ENCODE measurements around the gene RAE1. TPM values are rescaled to one million over a fixed set of nuclear protein-coding genes. Genes with fewer than 3 reads are reported as not detected.
"Not testable (repeated sequence)": the region's sequence is repeated elsewhere in the genome, so short reads cannot be mapped to it uniquely, and the experiment has no call there.

RAE1 gene
- total and polyA plus RNA-seq, 2 donors (not counting 1 experiment from before 2014, with no cell fraction given), result 27.2 to 39.4 TPM

DNA sequence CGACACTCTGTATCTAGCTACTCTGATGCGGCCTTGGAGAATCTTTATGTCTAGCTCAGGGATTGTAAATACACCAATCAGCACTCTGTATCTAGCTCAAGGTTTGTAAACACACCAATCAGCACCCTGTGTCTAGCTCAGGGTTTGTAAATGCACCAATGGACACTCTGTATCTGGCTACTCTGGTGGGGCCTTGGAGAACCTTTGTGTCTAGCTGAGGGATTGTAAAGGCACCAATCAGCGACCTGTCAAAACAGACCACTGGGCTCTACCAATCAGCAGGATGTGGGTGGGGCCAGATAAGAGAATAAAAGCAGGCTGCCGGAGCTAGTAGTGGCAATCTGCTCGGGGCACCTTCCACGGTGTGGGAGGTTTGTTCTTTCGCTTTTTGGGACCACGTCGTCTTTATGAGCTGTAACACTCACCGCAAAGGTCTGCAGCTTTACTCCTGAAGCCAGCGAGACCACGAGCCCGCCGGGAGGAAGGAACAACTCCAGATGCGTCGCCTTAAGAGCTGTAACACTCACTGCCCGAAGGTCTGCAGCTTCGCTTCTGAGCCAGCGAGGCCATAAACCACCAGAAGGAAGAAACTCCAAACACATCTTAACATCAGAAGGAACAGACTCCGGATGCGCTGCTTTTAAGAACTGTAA is 2.0 kb upstream of the RAE1 start:
- not testable (repeated sequence) for H3K4me1 ChIP-seq (ENCODE audit: control insufficient read depth, extremely low read depth, insufficient read depth, low read length); H3K27ac ChIP-seq (ENCODE audit: insufficient read depth, low read length); H3K4me3 ChIP-seq (replicated peaks in 1 of 4; ENCODE audit: control extremely low read depth in 1 of 4, insufficient read depth in 1 of 4, low read depth in 3 of 4, low read length in 4 of 4); H2AFZ ChIP-seq (ENCODE audit: low read length); DNase-seq (ENCODE audit: low read depth in 2 of 2); H3K4me2 ChIP-seq (ENCODE audit: extremely low read depth, insufficient read depth, low read length); H3K36me3 ChIP-seq (ENCODE audit: control insufficient read depth, insufficient read depth, low read length); H3K9me3 ChIP-seq (ENCODE audit: control insufficient read depth, insufficient read depth, low read depth, low read length); H3K9ac ChIP-seq (ENCODE audit: insufficient read depth, low read length); H4K20me1 ChIP-seq (ENCODE audit: control insufficient read depth, extremely low read depth, insufficient read depth, low read length); H3K27me3 ChIP-seq (ENCODE audit: control insufficient read depth, insufficient read depth, low read length)
- H3K79me2 ChIP-seq (ENCODE audit: control insufficient read depth, insufficient read depth, low read length), result peaks cover 28% of the 10 kb centered on the region

DNA sequence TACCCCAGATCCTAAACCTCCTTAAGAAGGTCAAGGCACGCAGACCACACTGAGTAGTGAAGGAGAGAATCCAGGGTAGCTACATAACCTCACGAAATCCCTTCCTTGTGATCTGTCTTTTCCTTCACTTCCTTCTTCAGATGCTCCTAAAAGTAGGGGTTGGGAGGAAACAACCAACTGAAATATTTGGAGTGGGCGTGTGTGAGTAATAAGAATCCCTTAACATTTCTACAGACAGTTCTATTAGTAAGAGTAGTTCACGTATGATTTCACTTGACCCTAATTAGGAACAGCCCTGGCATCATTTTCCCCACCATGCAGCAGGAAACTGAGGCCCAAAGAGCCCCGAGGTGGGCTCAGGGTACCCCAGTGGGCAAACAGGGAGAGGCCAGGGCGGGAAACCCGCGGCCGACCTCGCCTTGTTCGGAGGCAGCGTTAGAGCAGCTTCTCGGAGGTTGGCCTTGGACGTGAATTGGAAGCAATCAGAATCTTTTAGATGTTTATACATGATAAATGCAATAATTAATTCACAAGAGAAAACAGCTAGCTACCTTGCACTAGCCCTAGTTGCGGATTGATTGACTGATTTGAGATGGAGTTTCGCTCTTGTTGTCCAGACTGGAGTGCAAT is 859 bp upstream of the RAE1 start:
- Histone ChIP-seq H3K4me2 (ENCODE audit: extremely low read depth, insufficient read depth, low read length) (no peak overlapping the region), H3K79me2 (ENCODE audit: control insufficient read depth, insufficient read depth, low read length) (peaks cover 30% of the 10 kb centered on the region), H3K9me3 (ENCODE audit: control insufficient read depth, insufficient read depth, low read depth, low read length) (no peaks in the 10 kb centered on the region), H3K4me1 (ENCODE audit: control insufficient read depth, extremely low read depth, insufficient read depth, low read length) (peaks cover 5% of the 10 kb centered on the region), H3K9ac (ENCODE audit: insufficient read depth, low read length) (no peak overlapping the region), H3K27me3 (ENCODE audit: control insufficient read depth, insufficient read depth, low read length) (no peaks in the 10 kb centered on the region), H2AFZ (ENCODE audit: low read length) (peak overlapping the region; percentile 9), H4K20me1 (ENCODE audit: control insufficient read depth, extremely low read depth, insufficient read depth, low read length) (no peaks in the 10 kb centered on the region), H3K4me3 (replicated peaks in 1 of 4; ENCODE audit: control extremely low read depth in 1 of 4, insufficient read depth in 1 of 4, low read depth in 3 of 4, low read length in 4 of 4) (no peak overlapping the region), H3K27ac (ENCODE audit: insufficient read depth, low read length) (no peak overlapping the region), H3K36me3 (ENCODE audit: control insufficient read depth, insufficient read depth, low read length) (peaks cover 12% of the 10 kb centered on the region)
- TF ChIP-seq, protein P1, sequence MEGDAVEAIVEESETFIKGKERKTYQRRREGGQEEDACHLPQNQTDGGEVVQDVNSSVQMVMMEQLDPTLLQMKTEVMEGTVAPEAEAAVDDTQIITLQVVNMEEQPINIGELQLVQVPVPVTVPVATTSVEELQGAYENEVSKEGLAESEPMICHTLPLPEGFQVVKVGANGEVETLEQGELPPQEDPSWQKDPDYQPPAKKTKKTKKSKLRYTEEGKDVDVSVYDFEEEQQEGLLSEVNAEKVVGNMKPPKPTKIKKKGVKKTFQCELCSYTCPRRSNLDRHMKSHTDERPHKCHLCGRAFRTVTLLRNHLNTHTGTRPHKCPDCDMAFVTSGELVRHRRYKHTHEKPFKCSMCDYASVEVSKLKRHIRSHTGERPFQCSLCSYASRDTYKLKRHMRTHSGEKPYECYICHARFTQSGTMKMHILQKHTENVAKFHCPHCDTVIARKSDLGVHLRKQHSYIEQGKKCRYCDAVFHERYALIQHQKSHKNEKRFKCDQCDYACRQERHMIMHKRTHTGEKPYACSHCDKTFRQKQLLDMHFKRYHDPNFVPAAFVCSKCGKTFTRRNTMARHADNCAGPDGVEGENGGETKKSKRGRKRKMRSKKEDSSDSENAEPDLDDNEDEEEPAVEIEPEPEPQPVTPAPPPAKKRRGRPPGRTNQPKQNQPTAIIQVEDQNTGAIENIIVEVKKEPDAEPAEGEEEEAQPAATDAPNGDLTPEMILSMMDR (conservative IDR thresholded peaks at IDR 0.05 in 1 of 2, IDR thresholded peaks at IDR 0.05 in 1 of 2; ENCODE audit: low read depth in 1 of 2, low read length in 2 of 2), result no peak
- no peak for TF ChIP-seq EZH2 (IDR thresholded peaks at IDR 0.05; ENCODE audit: low read length, missing control alignments)
- peak in 1 of 2 donors; percentile 18 for DNase-seq (ENCODE audit: low read depth in 2 of 2)

DNA sequence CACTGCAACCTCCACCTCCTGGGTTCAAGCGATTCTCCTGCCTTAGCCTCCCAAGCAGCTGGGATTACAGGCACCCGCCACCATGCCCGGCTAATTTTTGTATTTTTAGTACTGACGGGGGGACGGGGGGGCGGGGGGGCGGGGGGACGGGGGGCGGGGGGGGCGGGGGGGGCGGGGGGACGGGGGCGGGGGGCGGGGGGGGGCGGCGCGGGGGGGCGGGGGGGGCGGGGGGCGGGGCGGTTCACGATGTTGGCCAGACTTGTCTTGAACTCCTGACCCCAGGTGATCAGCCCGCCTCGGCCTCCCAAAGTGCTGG is 371 bp upstream of the RAE1 start:
- DNase-seq (ENCODE audit: low read depth in 2 of 2); H3K4me1 ChIP-seq (ENCODE audit: control insufficient read depth, extremely low read depth, insufficient read depth, low read length); H4K20me1 ChIP-seq (ENCODE audit: control insufficient read depth, extremely low read depth, insufficient read depth, low read length); H3K9me3 ChIP-seq (ENCODE audit: control insufficient read depth, insufficient read depth, low read depth, low read length); H3K27me3 ChIP-seq (ENCODE audit: control insufficient read depth, insufficient read depth, low read length): not testable (repeated sequence)
- peaks cover 30% of the 10 kb centered on the region for H3K79me2 ChIP-seq (ENCODE audit: control insufficient read depth, insufficient read depth, low read length)
- peak overlapping the region; percentile 76 for H2AFZ ChIP-seq (ENCODE audit: low read length)
- H3K4me2 ChIP-seq (ENCODE audit: extremely low read depth, insufficient read depth, low read length), result peak overlapping the region; percentile 98
- peaks cover 13% of the 10 kb centered on the region for H3K36me3 ChIP-seq (ENCODE audit: control insufficient read depth, insufficient read depth, low read length)
- peak overlapping the region; percentile 99 for H3K9ac ChIP-seq (ENCODE audit: insufficient read depth, low read length)
- peak overlapping the region; percentile 84 to 100 (median 94) for H3K4me3 ChIP-seq (replicated peaks in 1 of 4; ENCODE audit: control extremely low read depth in 1 of 4, insufficient read depth in 1 of 4, low read depth in 3 of 4, low read length in 4 of 4)
- H3K27ac ChIP-seq (ENCODE audit: insufficient read depth, low read length), result peak overlapping the region; percentile 96

DNA sequence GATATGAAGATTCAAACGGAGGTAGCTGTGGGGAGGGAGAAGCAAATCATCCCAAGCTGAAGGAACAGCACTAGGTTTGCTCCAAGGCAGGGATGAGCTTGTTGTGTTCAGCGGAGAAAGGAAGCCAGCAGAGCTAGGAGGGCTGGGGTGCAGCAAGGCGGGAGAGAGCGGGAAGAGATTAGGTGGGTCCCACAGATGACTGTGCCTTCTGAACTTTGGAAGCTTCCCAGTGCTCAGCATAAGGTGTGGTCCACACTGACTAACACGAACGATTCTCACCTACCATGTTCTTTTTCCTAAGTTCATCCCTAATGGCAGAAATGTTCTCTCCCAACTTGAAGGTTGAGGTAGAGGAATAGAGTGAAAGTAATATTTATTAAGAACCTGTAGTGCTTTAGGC is 1.2 kb downstream of the RAE1 start:
- Histone ChIP-seq H4K20me1 (ENCODE audit: control insufficient read depth, extremely low read depth, insufficient read depth, low read length) (no peaks in the 10 kb centered on the region), H3K9me3 (ENCODE audit: control insufficient read depth, insufficient read depth, low read depth, low read length) (no peaks in the 10 kb centered on the region), H3K36me3 (ENCODE audit: control insufficient read depth, insufficient read depth, low read length) (peaks cover 14% of the 10 kb centered on the region), H3K79me2 (ENCODE audit: control insufficient read depth, insufficient read depth, low read length) (peaks cover 30% of the 10 kb centered on the region), H3K9ac (ENCODE audit: insufficient read depth, low read length) (no peak overlapping the region), H2AFZ (ENCODE audit: low read length) (no peak overlapping the region), H3K4me2 (ENCODE audit: extremely low read depth, insufficient read depth, low read length) (peak overlapping the region; percentile 98), H3K4me1 (ENCODE audit: control insufficient read depth, extremely low read depth, insufficient read depth, low read length) (peaks cover 5% of the 10 kb centered on the region), H3K4me3 (replicated peaks in 1 of 4; ENCODE audit: control extremely low read depth in 1 of 4, insufficient read depth in 1 of 4, low read depth in 3 of 4, low read length in 4 of 4) (peak overlapping the region; percentile 84 to 100 (median 94)), H3K27me3 (ENCODE audit: control insufficient read depth, insufficient read depth, low read length) (no peaks in the 10 kb centered on the region), H3K27ac (ENCODE audit: insufficient read depth, low read length) (peak overlapping the region; percentile 96)
- TF ChIP-seq, protein P1 (conservative IDR thresholded peaks at IDR 0.05 in 1 of 2, IDR thresholded peaks at IDR 0.05 in 1 of 2; ENCODE audit: low read depth in 1 of 2, low read length in 2 of 2), result no peak
- no peak for TF ChIP-seq EZH2 (IDR thresholded peaks at IDR 0.05; ENCODE audit: low read length, missing control alignments)
- DNase-seq (ENCODE audit: low read depth in 2 of 2), result no peak

All from fibroblast of lung (primary cell).